PC-9 (cell line): ENCODE data around the gene KIAA1671. TPM values are rescaled to one million over a fixed set of nuclear protein-coding genes. Genes with fewer than 3 reads are reported as not detected.
"Not testable (repeated sequence)": the region's sequence is repeated elsewhere in the genome, so short reads cannot be mapped to it uniquely, and the experiment has no call there.

ENCODE experiments used
- Bru-seq: library from RNA; stranded (reverse); fragments of 400-500 nt; gene quantifications from one replicate; lab custom pipeline; 2021; lab: Mats Ljungman, UMichigan
- BruChase-seq, 2 experiments: library from RNA; stranded (reverse); fragments of 400-500 nt; gene quantifications; one replicate each; lab custom pipeline; 2021; lab: Mats Ljungman, UMichigan
- BruUV-seq: library from RNA; stranded (reverse); fragments of 400-500 nt; replicated peaks from 2 replicates; lab custom pipeline; 2021; lab: Mats Ljungman, UMichigan
- CTCF ChIA-PET: fragments of 300-600 bp; sonication (Branson Sonifier 250); formaldehyde crosslinking; loops from one replicate; lab custom pipeline; 2022; ENCODE audit warnings: antibody characterized with exemption; lab: Charles Lee
- POLR2A ChIA-PET: fragments of 300-600 bp; sonication (Branson Sonifier 250); formaldehyde crosslinking; loops from one replicate; lab custom pipeline; 2022; ENCODE audit warnings: antibody characterized with exemption; ENCODE audit not compliant: unreplicated experiment; lab: Charles Lee
- DNase-seq, 2 experiments: peaks; one replicate each; pipeline versions ENCODE4 v3.0.0 to v3.0.0-alpha.2; 2015 to 2022; ENCODE audit warnings: mixed read lengths in 1 of 2
- H2AFZ ChIP-seq: fragments of 200-600 bp; sonication (generic); 2 replicates; pipeline ENCODE4 v1.8.1; 2017; ENCODE audit warnings: antibody characterized with exemption
- H3F3A ChIP-seq: fragments of 200-600 bp; sonication (generic); 2 replicates; pipeline ENCODE4 v1.8.1; 2017; ENCODE audit warnings: antibody characterized with exemption, mild to moderate bottlenecking, low read depth; ENCODE audit not compliant: insufficient read depth
- H3K27ac ChIP-seq: fragments of 200-600 bp; sonication (generic); 2 replicates; pipeline ENCODE4 v1.6.1; 2016; ENCODE audit warnings: mixed run types
- H3K27me3 ChIP-seq: fragments of 200-600 bp; sonication (generic); 2 replicates; pipeline ENCODE4 v1.6.1; 2016; ENCODE audit warnings: low read depth, mixed run types; ENCODE audit not compliant: insufficient read depth
- H3K36me3 ChIP-seq: fragments of 200-600 bp; sonication (generic); 2 replicates; pipeline ENCODE4 v1.6.1; 2016; ENCODE audit warnings: low read depth, mixed run types
- H3K4me1 ChIP-seq: fragments of 200-600 bp; sonication (generic); replicated peaks from 2 replicates; pipeline ENCODE4 v1.6.1; 2016; ENCODE audit warnings: mixed run types; ENCODE audit not compliant: insufficient read depth
- H3K4me2 ChIP-seq: fragments of 200-600 bp; sonication (generic); 2 replicates; pipeline ENCODE4 v1.6.1; 2017; ENCODE audit warnings: mixed run types
- H3K4me3 ChIP-seq: fragments of 200-600 bp; sonication (generic); 2 replicates; pipeline ENCODE4 v1.6.1; 2016; ENCODE audit warnings: mixed run types
- H3K79me2 ChIP-seq: fragments of 200-600 bp; sonication (generic); 2 replicates; pipeline ENCODE4 v1.6.1; 2017; ENCODE audit warnings: low read depth, mixed run types
- H3K9me2 ChIP-seq: fragments of 200-600 bp; sonication (generic); 2 replicates; pipeline ENCODE4 v1.8.1; 2017; ENCODE audit warnings: mild to moderate bottlenecking; ENCODE audit not compliant: insufficient read depth
- H3K9me3 ChIP-seq: fragments of 200-600 bp; sonication (generic); 2 replicates; pipeline ENCODE4 v1.8.1; 2016; ENCODE audit warnings: low read depth; ENCODE audit not compliant: insufficient read depth
- H4K20me1 ChIP-seq: fragments of 200-600 bp; sonication (generic); 2 replicates; pipeline ENCODE4 v1.8.1; 2017; ENCODE audit not compliant: insufficient read depth
- CTCF ChIP-seq: fragments of 200-600 bp; sonication (generic); conservative IDR thresholded peaks from 2 replicates; pipeline ENCODE4 v1.6.1; 2017; ENCODE audit warnings: mixed run types, antibody characterized with exemption, mild to moderate bottlenecking, moderate library complexity
- EZH2 ChIP-seq: fragments of 200-600 bp; sonication (generic); IDR thresholded peaks from 2 replicates; pipeline ENCODE4 v1.8.0; 2017; ENCODE audit warnings: antibody characterized with exemption, low read depth
- intact Hi-C: fragments of 100-400 bp; cut with micrococcal nuclease; formaldehyde crosslinking; loops from one replicate; pipeline ENCODE4 v1.10.0; 2022; ENCODE audit not compliant: unreplicated experiment
- long read RNA-seq: library from polyadenylated mRNA; stranded (forward); transcript quantifications from one replicate; pipeline ENCODE4 v2.0.0, GENCODE V29; 2022
- total RNA-seq: library from RNA; stranded (reverse); gene quantifications from 2 replicates; pipeline ENCODE4 v1.2.3, GENCODE V29; 2021

Gene KIAA1671
- 44.3 and 47.7 TPM in 2 replicates for total RNA-seq
- percentile 73 among the genes with signal in this experiment for Bru-seq, nascent RNA
- percentile 70 among the genes with signal in this experiment for BruChase-seq, experiment 1, labeled RNA remaining after a 2-hour chase
- BruChase-seq, experiment 2, labeled RNA remaining after a 6-hour chase = percentile 75 among the genes with signal in this experiment
- long read RNA-seq, partial matches to known transcripts = 12 of 14 reads
- long read RNA-seq, other reads (novel, unspliced or antisense) = 2 of 14 reads

GRCh38 chr22:24951942-24952836 is at the start of gene KIAA1671:
Gene KIAA1671, plus strand, starts transcription at chr22:24952716. Its CDS starts 75,284 bp downstream, at chr22:25028000.
- BruUV-seq = no TSS peak
- TF ChIP-seq EZH2 = no peak
- TF ChIP-seq CTCF = peak; percentile 99
- Histone ChIP-seq H4K20me1 (no peaks in the 10 kb centered on the region), H3K36me3 (no peaks in the 10 kb centered on the region), H3K4me2 (peak within 1 kb of the TSS; percentile 80), H3K4me1 (peaks cover 16% of the 10 kb centered on the region), H3K4me3 (peak within 1 kb of the TSS; percentile 91), H3K9me3 (no peaks in the 10 kb centered on the region), H3K27me3 (no peaks in the 10 kb centered on the region), H3K9me2 (no peaks in the 10 kb centered on the region), H3K79me2 (peaks cover 43% of the 10 kb centered on the region), H2AFZ (peak within 1 kb of the TSS; percentile 89), H3K27ac (peak within 1 kb of the TSS; percentile 87), H3F3A (peaks cover 11% of the 10 kb centered on the region; the same call in 1 of the 2 replicates)
- intact Hi-C loops = loop anchor here (1.0 to 2.0 kb wide), 3 partner anchors 42 to 97 kb away; no protein-coding TSS in a partner anchor
- ChIA-PET CTCF (interaction anchor here (0.6 kb wide), 1 partner anchor 60 kb away, joined by 18 read pairs; no protein-coding TSS in a partner anchor), POLR2A (no interaction called here)
- peak; percentile 67 to 91 for DNase-seq

- H4K20me1 ChIP-seq = no peaks in the 10 kb centered on the region
- H3F3A ChIP-seq = no peaks in the 10 kb centered on the region
- BruUV-seq = no TSS peak
- H3K4me2 ChIP-seq = no peak overlapping the region
- TF ChIP-seq EZH2 (no peak), CTCF (no peak)
- ChIA-PET POLR2A (interaction anchor here (0.8 kb wide), 1 partner anchor 170 kb away, joined by 16 read pairs; no protein-coding TSS in a partner anchor), CTCF (no interaction called here)
- no peak overlapping the region for H3K27ac ChIP-seq
- no peaks in the 10 kb centered on the region for H3K79me2 ChIP-seq
- no peak overlapping the region for H2AFZ ChIP-seq
- H3K36me3 ChIP-seq = no peaks in the 10 kb centered on the region
- intact Hi-C loops = no loop called here
- no peaks in the 10 kb centered on the region for H3K9me2 ChIP-seq
- DNase-seq = no peak
- no peaks in the 10 kb centered on the region for H3K4me1 ChIP-seq
- H3K27me3 ChIP-seq = peaks cover 4% of the 10 kb centered on the region; the same call in 1 of the 2 replicates
- H3K9me3 ChIP-seq = 0 out of 2 replicates have a peak, but pooled peaks cover 6% of the 10 kb centered on the region
- H3K4me3 ChIP-seq = no peak overlapping the region
These were observed 46.6 kb upstream of the KIAA1671 start for GRCh38 chr22:24905909-24906308.

DNA sequence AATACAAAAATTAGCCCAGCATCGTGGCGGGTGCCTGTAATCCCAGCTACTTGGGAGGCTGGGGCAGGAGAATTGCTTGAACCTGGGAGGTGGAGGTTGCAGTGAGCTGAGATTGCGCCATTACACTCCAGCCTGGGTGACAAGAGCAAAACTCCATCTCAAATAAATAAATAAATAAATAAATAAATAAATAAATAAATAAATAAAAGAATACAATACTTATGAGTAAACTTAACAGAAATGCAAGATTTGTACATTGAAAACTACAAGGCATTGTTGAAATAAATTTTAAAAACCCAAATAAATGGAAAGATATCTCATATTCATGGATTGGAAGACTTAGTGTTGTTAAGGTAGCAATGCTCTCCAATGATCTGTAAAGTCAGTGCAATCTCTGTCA is 45.4 kb upstream of the KIAA1671 start:
- H3K9me2 ChIP-seq, DNase-seq, H3K4me3 ChIP-seq, H3K4me1 ChIP-seq, H3K36me3 ChIP-seq, H3F3A ChIP-seq, H3K79me2 ChIP-seq, H3K4me2 ChIP-seq, H3K9me3 ChIP-seq, H2AFZ ChIP-seq, H3K27ac ChIP-seq, BruUV-seq, H4K20me1 ChIP-seq, intact Hi-C loops, POLR2A ChIA-PET, CTCF ChIA-PET, H3K27me3 ChIP-seq: not testable (repeated sequence)
